SHP77 treated with DMSO at 0.1 percent for 48 hours (cell line): ENCODE data around the gene EEF1E1.

ENCODE experiments used
- DNase-seq: peaks from one replicate; lab custom pipeline; 2025; lab: John Stamatoyannopoulos, UW

The EEF1E1 gene

DNA sequence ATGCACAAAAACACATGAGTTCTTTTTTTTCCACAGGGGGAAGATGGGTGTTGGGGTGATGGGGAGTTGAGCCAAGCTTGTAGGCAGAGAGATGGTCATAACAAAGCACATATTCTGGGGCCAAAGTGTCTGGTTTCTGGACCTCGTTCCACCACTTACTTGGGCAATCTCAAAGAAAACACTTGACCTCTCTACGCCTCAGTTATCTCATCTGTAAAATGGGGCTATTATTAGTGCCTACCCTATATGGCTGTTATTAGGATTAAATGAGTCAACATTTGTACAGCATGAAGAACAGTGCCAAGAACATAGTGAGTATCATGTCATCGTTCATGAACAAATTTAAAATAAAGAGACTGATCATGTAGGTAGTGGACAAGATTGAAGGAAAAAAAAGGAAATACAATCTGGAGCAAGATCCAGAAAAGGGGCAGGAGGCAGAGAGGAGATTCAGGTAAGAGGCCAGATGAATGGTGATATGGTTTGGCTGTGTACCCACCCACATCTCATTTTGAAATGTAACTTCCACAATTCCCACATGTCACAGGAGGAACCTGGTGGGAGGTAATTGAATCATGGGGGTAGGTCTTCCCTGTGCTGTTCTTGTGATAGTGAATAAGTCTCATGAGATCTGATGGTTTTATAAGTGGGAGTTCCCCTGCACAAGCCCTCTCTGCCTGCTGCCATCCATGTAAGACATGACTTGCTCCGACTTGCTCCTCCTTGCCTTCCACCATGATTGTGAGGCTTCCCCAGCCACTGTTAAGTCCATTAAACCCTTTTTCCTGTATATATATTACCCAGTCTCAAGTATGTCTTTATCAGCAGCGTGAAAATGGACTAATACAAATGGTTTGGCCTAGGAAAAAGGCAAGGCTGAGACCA lies 14.2 kb downstream of the EEF1E1 start:
- no peak for DNase-seq

DNA sequence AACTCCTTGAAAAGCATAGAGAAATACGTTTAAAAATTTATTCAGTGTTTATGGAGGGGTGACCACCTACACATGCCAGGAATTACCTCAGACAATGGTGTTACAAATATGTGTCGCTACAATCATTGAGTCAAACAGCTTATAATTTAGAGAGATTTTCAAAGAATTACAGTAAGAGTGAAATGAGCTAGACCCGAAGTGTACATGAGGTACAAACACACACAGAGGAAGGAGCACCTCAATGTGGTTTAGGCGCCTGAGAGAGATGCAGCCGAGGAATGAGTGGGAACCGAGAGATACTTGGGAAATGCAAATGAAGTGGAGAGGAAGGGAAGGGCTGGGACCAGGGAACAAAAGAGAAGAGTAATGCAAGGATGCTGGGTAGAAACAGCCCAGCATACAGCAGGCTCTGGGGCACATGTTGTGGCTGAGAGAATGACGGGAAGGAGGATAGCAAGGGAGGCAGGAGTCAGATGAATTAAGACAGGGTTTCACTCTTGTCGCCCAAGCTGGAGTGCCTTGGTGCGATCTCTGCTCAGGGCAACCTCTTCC lies 15.5 kb downstream of the EEF1E1 start:
- no peak for DNase-seq

DNA sequence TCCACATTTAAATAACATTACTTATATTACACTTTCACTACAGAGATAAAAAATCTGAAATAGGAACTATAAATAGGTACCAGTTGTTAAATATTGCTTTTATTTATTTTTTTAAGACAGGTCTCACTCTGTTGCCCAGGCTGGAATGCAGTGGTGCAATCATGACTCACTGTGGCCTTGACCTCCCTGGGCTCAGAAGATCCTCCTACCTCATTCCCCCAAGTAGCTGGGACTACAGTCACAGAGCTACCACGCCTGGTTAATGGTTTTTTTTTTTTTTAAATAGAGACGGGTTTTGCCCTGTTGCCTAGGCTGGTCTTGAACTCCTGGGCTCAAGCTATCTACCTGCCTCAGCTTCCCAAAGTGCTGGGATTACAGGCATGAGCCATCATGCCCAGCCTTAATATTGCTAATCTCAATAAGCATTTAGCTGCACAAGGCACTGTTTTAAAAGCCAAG lies 17.3 kb downstream of the EEF1E1 start:
- DNase-seq: no peak

DNA sequence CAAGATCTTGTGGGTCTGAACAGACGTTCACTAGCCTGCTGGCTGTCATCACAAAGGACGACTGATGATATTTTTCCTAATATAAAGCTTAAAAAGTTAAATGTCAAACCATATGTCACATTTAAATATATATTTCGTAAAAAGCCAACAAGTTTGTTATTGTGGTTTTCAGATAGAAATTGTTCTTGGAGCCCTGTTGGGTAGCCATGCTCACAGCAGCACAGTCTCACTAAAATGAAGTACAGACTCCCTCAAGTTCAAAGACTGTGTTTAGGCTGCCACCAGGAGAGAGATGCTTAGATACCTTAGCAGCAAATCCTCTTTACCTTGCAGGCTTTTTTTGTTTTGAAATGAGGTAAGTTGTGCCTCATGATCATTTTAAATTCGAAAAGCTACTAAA lies 17.8 kb downstream of the EEF1E1 start:
- DNase-seq: no peak

DNA sequence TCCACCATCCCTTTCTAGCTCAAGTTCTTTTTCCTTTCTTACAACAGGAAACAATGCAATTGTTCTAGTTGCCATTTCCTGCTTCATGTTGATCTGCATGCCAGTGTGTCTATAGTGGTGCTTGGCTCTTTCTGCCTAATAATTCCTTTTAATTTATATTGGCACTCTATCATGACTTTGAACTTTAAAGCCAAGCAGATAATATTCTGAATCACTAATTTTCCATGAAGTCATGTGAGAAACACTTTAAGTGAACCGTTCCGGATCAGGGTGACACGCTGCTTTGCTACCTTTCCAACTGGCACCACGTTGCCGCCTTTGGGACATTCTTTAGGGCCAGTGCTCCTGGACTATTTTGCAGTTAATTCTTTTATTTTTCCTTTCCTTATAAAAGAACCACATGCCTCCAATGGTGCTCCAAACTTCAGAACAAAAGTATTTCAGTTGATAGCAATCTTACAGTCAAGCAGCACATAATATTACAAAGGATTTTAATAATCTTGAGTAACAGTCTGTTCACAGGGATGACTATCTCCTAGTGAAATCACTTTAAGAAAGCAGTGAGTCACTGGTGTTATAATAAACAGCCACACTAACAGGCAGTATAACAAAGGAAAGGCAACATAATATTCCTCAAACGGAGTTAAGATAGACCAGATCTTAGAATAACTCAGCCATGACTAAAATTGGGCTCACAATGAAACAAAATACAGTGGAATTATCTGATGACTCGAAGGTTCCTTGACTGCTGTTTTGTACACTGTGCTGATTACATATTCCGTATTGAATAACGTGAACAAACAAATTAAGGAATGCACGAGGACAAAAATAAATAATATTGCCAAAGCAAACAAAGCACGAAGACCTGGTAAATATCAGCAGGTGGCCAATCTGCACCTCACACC lies 19.1 kb downstream of the EEF1E1 start:
- no peak for DNase-seq

DNA sequence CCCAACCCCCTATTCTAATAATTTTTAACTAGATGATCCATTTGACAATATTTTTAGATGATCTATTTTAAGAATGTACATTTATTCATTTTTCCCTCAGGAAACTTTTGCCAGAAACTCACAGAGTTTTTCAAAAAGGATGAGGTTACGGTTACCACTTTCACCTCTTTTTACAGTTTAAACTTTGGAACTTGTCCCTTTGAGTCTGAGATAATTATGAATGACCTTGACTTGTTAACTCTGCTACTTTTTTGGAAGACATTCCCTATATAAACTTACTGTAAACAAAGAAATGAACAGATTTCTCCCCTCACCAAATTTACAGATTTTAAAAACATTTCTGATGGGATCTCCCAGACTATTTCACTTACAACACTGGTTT lies 19.8 kb downstream of the EEF1E1 start:
- no peak for DNase-seq

DNA sequence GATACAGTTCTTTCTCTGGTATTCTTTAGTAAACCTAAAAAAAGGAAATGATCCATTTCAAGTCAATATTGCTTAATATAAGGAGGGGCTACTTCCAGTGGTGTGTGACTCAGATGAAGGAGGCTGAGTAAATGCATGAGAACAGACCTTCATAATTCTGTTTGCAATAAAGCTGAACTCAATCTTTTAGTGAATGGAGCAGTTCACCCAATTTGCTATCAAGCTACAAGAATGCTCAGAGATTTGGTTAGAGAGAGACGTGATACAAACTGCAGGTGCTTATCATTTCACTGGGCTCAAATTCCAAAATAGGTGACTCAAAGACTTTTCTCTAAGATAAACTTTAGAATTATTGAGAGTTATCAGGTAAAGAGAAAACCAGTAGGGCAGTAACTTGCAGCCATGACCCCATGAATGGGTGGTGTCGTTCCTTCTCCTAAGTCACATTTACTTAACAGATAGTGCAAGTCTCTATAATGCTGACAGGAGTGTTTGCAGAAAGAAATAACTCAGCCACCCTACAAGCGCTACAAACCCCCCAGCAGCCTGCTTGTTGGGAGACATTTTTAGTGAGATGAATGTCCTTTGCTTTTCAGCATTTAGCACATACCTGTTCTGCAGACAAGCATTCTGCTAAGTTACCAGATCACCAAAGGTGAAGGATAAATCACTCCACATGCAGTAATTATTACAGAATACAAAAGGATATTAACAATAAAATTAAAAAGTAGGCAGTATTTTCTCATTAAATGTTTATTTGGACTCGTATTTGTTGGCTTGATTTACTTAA lies 21.8 kb downstream of the EEF1E1 start:
- no peak for DNase-seq

DNA sequence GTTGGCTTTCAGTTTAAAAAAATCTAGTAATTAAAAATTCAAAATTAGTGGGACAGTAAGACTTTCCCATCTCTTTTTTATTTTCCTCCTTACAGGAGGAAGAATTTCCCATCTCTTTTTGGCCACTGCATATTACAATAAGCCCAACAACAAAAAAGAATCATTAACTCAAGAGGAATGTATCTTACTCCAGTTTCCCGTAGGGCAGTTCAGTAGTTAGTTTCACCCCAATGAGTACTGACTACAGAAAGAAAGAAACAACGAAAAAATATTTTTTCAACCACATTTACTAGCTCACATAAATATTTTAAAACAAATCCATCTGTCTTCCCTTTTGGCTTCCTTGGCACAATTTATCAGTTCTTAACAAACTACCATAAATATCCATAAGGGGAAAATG lies 23.2 kb downstream of the EEF1E1 start:
- no peak for DNase-seq

DNA sequence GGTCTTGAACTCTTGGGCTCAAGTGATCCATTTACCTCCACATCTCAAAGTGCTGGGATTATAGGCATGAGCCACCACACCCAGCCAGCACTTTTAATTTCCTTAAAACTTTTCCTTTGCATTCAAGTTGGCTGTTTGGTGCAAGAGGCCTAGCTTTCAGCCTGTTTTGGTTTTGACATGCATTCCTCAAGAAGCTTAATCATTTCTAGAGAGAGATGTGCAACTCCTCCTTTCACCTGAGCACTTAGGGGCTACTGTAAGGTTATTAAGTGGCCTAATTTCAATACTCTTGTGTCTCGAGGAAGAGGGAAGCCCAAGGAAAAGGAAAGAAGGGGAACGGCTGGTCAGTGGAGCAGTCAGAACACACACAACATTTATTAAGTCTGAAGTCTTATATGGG lies 24.4 kb downstream of the EEF1E1 start:
- no peak for DNase-seq

DNA sequence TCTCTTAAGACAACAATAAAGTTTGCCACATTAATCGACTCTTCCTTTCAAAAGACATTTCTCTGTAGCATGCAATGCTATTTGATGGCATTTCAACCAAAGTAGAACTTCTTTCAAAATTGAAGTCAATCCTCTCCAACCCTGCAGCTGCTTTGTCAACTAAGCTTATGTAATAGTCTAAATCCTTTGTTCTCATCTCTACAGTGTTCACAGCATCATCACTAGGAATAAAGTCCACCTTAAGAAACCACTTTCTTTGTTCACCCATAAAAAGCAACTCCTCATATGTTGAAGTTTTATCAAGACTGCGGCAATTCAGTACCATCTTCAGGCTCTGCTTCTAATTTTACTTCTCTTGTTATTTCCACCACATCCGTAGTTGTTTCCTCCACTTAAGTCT lies 26.6 kb downstream of the EEF1E1 start:
- DNase-seq: no peak

DNA sequence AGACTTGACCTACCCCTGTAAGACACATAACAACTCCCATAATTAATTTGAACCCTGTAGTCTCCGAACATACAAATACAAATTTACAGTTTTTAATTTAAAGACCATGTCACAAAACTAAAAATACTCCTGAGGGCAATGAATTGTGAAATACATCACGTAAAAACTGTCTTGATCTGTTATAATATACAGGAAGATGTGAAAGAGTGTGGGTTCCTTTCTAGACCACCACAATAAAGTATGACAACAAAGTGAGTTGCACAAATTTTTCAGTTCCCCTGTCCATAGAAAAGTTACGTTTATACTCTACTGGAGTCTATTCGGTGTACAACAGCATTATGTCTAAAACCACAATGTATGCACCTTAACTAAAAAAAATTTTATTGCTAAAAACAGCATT lies 27.2 kb downstream of the EEF1E1 start:
- DNase-seq: no peak

DNA sequence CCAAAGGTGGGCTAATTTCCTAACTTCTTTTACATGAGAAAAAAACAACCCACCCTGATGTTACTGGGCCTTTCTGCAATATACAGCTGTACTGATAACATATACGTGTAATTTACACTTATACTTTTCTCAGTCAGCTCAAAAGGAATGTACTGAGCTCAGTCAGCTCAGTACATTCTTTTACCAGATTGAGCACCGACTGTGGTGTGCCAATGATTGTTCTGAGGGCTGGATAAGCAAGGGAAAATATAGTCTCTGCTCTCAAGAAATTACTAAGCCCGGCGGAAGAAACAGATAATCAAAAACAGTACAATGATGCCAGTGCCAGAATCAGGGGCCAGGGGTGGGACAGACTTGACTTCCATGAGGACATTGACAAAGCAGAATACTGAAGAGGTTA lies 28.1 kb downstream of the EEF1E1 start:
- DNase-seq: no peak

DNA sequence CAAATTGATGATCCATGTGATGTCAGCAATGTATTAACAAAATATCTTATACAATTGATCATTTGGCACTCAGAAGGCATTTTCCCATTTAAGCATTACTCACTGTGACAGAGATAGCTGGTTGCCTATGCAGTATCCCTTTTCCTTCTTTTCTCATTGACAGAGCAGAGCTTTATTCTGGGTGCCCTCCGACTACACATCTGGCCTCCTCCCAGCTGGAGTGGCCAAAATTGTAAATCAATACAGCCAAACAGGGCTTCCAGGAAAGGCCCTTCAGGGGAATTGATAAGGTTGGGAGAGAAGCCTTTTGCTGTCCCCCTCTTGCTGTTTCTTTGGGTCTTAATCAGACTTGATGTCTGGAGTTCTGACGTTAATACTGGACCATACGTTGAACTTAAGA lies 28.6 kb downstream of the EEF1E1 start:
- no peak for DNase-seq

DNA sequence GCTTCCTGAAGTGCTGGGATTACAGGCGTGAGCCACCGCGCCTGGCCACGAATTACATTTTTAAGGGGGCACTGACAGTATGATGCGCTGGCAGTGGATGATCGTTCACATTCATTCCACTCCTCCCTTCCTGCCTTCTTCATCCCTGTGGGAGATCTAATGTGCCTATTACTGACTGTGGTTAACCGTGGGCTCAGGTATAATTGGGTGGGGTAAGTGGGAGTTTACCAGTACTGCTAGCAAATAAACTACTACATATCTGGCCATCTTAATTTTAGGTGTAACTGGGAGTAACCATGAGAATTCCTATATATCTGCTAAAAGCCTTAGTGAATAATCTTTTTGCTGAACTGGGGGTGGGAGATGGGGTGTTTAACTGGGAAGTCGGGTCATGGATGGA lies 31.6 kb downstream of the EEF1E1 start:
- no peak for DNase-seq

DNA sequence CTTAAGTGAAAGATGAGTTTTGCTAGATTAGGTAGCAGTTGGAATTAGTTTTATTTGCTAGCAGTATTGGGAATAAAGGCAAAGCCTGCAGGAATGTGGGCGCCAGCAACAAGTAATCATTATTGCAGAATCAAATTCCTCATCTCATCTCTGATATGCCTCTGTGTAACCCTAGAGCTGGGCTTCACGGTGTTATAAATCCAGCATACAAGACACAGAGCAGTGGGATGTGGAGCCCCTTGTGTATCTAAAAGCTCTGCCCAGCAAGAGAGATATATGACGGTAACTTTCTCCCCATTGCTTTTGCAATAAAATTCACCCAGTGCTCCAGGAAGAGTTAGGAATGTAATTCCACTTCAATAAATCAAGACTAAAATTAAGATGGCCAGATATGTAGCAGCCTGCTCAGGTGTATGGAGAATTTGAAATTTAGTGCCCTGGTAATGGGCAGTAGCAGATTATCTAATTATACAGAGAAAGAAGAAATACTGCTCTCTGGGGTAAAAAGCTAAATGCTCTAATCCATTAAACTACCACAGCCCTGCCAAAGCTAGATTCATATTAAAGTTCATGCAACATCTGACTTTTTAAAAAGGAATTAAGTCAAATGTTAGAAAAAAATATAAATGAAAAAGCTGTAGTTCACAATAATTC lies 32.6 kb downstream of the EEF1E1 start:
- no peak for DNase-seq

DNA sequence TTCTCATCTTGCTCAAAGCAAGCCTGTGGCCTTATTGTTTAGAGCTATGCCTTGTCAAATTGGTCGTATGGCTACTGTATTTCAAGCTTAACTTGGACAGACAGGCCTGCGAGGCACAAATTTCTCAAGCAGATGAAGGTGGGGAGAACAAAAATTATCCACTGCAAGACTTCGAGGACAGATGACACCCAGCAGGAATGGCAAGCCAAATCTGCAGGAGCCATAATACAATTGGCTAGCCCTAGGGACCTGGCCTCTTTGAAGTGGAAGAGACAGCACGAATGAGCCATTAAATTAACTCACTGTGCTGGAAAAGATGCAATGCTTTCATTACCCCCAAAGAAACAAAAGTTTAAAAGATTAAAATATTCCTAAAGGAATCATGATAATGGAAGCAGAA lies 33.2 kb downstream of the EEF1E1 start:
- no peak for DNase-seq

DNA sequence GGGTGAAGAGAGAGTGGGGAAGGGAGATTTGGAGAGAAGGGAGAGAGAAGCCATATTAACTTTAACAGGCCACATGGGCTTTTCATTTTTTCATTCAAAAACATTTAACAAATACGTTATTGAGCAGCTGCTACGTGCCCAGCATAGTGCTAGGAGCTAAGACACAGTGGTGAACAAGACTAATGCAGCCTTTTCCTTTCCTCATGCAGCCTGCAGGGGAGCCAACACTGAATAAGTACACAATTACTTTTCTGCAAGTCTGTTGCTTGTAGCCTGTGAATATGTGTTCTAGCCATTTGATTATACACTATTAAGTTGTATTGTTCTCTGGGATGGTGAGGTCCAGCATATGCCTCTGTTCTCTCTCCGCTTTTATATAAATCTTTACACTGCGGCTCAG lies 36.2 kb downstream of the EEF1E1 start:
- DNase-seq: no peak

DNA sequence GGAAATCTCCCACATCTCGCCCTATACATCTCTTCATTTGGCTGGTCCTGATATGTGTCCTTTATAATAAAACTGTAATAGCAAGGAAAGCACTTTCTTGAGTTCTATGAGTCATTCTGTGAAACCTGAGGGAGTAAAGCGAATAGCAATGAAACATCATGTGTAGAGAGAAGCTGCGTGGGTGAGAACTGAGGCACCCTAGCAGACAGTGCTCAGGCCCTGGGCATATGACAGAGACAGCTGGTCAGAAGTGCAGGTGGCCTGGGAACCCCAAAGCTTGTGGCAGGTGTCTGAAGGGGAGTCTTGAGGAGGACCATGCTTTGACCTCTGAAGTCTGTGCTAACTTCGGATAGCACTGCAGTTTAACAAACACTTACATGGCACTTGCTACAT lies 36.8 kb downstream of the EEF1E1 start:
- DNase-seq: no peak

DNA sequence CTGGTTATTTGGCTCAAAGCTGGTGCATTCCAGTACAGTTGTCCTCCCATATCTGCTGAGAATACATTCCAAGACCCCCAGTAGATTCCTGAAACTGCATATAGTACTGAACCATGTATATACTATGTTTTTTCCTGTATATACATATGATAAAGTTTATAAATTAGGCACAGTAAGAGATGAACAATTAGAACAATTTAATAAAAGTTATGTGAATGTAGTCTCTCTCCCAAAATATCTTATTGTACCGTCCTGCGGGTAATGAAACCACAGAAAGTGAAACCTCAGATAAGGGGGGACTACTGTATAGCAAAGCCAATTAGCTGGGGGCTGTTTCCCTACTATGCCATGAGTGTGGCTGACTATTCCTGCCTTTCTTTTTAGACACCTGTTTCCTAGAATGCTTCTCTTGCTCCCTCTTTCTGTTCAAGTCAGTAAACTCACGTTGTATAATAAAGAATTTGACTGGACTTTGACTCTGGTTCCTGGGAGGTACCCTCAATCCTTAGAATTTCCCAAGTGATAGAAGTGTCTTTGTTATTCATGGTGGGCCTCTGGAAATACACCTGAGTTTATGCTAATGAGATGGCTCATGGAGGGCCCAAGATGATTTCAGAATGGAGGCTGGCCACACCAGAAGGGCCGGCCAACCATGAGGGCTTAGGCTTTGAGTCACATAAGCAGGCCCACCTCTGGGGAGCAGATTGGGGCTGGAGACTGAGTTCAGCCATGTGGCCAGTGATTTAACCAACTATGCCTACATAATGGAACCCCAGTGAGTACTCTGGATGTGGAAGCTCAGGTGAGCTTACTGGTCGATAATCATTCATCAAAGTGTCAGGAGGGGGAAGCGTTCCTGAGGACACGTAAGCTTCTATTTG lies 37.5 kb downstream of the EEF1E1 start:
- no peak for DNase-seq
